Measurements from ENCODE around the gene SDC1. TPM values are rescaled to one million over a fixed set of nuclear protein-coding genes. Genes with fewer than 3 reads are reported as not detected.
"Not testable (repeated sequence)": the region's sequence is repeated elsewhere in the genome, so short reads cannot be mapped to it uniquely, and the experiment has no call there.

The SDC1 gene, protein sequence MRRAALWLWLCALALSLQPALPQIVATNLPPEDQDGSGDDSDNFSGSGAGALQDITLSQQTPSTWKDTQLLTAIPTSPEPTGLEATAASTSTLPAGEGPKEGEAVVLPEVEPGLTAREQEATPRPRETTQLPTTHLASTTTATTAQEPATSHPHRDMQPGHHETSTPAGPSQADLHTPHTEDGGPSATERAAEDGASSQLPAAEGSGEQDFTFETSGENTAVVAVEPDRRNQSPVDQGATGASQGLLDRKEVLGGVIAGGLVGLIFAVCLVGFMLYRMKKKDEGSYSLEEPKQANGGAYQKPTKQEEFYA
- under 1 TPM; 0.13 to 0.19 TPM for total RNA-seq

DNA sequence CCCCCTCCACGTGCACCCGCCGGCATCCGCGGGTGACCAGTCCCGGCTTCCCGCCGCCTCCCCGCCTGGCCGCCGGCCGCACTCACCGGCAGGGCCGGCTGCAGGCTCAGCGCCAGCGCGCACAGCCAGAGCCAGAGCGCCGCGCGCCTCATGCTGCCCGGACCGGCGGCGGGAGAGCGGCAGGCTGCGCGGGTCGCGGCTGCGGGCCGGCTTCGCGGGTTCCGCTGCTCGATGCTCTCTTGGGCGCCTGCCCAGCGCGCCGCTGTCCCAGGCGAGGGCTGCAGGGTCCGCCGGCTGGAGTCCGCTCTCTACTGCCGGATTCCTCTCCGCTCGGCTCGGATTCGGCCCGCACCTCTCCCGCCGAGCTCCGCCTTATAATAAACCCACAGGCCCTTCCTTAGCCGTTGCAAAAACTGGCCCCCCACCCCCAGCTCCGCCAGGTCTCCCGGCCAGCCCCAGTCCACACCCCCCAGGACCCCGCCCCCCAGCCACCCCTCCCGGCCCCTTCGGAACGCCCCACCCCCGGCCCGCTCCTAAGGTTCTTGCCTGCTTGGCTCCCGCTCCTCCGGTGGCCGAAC lies at the start of gene SDC1:
Gene SDC1, minus strand, starts transcription at position 415 of the 578 bp plus-strand sequence. Its CDS starts 263 bp downstream, at position 152.
- CTCF ChIA-PET, result interaction anchor here (1.1 to 1.3 kb wide), 4 partner anchors 9 to 173 kb away, joined by 3 read pairs; partner anchors contain the start of gene LAPTM4A

DNA sequence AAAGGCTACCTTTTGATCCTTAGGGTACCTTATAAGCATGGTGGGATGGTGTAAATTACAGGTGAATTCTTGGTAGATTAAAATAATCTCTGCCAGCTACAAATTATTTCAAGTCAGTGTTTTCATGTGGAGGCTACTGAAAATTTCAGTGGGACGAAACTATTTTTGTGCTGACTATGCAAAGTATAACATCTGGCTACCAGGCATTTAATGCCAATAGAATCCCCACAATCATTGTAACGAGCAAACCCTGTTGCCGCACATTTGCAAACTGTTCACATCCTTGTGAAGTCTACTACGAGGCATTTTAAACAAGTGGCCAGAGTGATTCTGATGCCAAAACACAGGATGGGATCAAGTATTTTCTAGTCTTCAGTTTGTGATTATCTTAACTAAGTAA lies 48.1 kb upstream of the SDC1 start:
- POLR2A ChIA-PET, result no interaction called here
- CTCF ChIA-PET, result no interaction called here

More for the DNA sequence above, at the start of gene SDC1:
- POLR2A ChIA-PET, result no interaction called here

DNA sequence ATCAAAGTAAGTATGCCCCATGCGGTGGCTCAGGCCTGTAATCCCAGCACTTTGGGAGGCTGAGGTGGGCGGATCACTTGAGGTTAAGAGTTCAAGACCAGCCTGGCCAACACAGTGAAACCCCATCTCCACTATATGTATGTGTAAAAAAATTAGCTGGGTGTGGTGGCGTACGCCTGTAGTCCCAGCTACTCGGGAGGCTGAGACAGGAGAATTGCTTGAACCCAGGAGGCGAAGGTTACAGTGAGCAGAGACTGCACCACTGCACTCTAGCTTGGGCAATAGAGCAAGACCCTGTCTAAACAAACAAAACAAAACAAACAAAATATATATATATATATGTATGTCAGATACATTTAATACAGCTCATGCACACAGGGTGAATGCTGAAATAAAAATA lies 43.4 kb upstream of the SDC1 start:
- CTCF ChIA-PET, result interaction anchor here (0.9 kb wide), 1 partner anchor 47 kb away, joined by 3 read pairs; no protein-coding TSS in a partner anchor
- POLR2A ChIA-PET, result interaction anchor here (0.7 kb wide), 1 partner anchor 21 kb away, joined by 3 read pairs; no protein-coding TSS in a partner anchor

DNA sequence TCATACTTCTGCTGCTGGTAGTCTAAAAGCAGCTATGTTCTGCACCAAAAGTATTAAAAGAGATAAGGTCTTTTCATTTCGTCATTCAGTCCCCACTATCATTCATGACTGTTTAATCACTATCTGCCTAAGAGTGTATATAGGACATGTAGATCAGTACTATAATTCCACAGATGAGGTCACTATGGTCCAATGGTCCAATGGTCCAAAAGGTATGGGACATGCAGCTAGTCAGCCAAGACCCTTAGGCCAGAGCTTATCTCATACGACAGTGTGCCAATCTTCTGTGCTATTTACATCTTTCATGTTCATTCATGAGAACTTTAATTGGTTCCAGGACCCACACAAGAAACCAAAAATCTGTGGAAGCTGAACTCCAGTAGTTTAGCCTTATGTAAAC lies 42.6 kb upstream of the SDC1 start:
- CTCF ChIA-PET, result interaction anchor here (0.9 kb wide), 1 partner anchor 46 kb away, joined by 3 read pairs; no protein-coding TSS in a partner anchor
- POLR2A ChIA-PET, result no interaction called here

DNA sequence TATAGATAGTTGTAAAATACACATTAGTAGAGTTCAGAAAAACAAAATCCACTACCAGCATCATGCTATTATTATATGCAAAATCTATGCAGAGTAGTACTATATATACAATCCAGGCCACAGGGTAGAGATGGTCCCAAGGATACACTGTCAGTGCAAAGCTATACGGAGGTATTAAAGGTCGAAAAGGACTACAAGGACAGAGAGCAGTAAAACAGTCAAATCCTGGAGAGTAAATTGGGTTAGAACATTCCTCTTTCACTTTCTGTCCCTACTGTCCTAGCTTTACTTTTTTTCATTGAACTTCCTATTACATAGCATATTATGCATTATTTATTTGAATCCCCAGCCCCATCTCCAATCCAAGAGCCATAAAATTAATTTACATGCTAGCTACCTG lies 39.7 kb upstream of the SDC1 start:
- CTCF ChIA-PET, result interaction anchor here (0.5 to 1.0 kb wide), 2 partner anchors 60 to 129 kb away, joined by 3 to 6 read pairs; no protein-coding TSS in a partner anchor

DNA sequence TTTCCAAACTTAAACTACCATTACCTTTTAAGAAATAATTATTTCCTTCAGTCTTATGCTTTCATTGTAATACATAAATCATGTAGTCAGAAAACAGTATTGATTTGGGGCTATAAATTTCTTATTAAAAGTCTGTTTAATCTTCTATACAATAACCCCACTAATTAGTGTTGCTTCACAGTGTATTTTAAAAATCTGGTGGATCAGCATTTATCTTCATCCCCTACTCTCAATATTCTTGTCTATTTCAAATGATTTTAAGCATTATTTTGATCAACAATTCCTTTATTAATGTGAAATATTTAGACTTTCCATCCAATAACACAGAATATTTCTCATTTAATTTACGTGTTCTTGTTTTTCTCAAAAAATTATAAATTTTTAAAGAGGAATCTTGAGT lies 32.5 kb upstream of the SDC1 start:
- ChIA-PET CTCF (interaction anchor here (0.7 kb wide), 1 partner anchor 1551 kb away, joined by 5 read pairs; no protein-coding TSS in a partner anchor), POLR2A (interaction anchor here (0.7 kb wide), 2 partner anchors 10 to 92 kb away, joined by 6 to 7 read pairs; no protein-coding TSS in a partner anchor)

More for the DNA sequence above, 39.7 kb upstream of the SDC1 start:
- POLR2A ChIA-PET, result no interaction called here

DNA sequence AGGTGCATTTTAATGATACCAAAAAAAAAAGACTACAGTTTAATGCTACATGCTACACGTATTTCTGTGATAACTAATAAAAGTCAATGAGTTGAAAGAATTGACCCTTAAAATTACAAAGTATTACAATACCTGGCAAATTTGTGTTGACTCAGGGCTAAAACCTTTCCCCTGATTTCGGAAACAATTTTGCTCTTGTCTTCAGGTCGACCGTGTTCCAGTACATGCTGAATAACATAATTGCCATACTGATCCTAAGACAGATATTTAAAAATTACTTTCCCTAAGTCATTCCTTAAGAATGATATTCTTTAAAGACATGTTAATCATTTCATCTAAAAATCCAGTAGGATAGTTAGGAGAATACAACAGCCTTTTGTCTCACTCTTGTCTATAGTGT lies 29.8 kb upstream of the SDC1 start:
- POLR2A ChIA-PET, result no interaction called here
- CTCF ChIA-PET, result no interaction called here

DNA sequence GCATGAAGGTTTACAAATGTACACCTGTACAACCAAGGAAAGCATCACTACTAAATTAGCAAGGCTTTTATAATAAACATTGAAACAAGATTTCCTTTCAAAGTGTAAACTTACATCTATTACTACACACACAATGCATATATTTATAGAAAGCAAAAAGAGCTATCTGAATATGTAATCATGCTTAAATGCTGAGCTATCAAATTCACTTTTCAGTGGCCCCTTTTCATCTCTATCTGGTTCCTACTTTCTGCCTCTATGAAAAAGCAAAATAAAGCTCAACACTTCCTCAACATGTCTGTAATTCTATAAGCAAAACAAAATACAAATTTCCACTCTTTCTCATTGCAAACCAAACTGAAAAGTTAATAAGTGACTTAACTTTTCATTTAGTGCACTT lies 25.5 kb upstream of the SDC1 start:
- ChIA-PET POLR2A (no interaction called here), CTCF (interaction anchor here (0.6 kb wide), 1 partner anchor 8 kb away, joined by 3 read pairs; no protein-coding TSS in a partner anchor)

DNA sequence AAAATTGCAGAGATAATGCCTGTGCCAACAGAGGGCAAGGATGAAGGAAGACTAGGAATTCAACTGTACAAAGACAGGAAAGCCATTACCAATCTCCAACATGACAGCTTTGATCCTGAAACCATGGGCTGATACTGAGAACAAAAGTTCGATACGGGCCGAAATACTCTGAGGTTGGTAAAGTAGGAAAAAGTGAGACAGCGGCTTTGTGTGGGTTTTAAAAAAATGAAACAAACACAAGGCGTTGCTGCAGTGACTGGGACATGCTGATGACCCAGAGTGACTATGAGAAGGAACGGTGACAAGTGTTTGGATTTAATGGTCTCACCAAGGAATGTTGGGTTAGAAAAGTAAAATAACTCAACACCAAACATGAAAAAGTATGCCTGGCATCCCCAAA lies 24.2 kb upstream of the SDC1 start:
- CTCF ChIA-PET, result no interaction called here
- POLR2A ChIA-PET, result no interaction called here

DNA sequence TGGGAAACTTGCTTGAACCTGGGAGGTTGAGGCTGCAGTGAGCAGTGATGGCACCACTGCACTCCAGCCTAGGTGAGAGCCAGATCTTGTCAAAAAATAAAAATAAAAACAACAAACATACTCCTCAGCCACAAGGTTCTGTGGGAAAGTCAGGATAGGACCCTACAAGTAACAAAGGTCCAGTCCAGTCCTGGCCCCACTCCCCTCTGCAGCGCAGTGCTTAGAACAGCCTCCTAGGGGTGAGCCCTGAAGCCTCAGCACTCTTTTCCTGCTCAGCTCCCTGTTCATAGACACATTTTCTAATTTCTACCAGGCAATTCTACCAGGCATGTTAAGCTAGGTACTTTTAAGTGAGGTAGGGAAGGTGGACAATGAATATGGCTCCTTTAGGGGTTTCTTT lies 22.2 kb upstream of the SDC1 start:
- ChIA-PET POLR2A (interaction anchor here (0.6 kb wide), 1 partner anchor 10 kb away, joined by 6 read pairs; no protein-coding TSS in a partner anchor), CTCF (no interaction called here)

DNA sequence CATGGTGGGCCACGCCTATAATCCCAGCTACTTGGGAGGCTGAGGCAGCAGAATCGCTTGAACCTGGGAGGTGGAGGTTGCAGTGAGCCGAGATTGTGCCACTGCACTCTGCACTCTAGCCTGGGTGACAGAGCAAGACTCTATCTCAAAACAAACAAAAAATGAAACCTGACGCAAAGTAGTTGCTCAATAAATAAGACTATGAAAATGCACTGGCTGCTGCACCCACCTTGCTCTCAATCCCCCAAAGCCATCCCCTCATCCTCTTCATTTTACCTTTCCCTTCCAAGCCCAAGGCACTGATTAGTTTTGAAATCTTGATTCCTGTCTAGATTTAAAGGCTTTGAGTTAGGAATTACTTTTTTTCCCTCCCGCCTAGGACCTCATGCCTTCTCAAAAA lies 18.7 kb upstream of the SDC1 start:
- CTCF ChIA-PET, POLR2A ChIA-PET: not testable (repeated sequence)

DNA sequence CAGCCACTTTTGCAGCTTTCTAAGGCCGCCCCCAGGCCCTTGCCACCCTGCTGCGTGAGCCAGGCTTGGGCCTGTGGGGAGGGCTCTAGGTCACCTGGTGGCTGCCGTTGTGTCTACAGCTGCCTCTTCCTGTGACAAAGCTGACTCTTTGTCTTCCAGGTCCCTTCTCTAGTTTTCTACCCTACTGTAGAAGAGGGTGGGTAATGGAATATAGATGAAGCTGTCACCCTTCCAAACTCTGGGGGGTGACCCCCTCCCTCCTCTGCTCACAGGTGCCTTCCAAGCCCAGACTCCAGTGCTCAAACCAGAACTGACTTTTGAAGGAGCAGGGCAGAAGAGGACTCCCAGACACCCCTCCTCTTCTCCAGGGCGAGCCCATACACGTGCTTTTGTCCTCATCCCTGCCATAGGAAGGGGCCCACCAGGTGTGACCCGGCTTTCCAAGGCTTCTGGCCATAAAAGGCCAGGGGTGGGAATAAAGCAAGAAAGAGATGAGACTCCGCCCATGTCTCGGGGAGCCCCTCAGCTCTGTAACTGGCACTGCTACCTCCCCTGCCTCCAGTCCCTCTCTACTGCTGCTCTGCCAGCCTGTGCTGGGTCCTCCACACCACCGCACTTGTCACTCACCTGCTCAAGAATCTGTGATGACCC lies 17.9 kb upstream of the SDC1 start:
- POLR2A ChIA-PET, result no interaction called here

DNA sequence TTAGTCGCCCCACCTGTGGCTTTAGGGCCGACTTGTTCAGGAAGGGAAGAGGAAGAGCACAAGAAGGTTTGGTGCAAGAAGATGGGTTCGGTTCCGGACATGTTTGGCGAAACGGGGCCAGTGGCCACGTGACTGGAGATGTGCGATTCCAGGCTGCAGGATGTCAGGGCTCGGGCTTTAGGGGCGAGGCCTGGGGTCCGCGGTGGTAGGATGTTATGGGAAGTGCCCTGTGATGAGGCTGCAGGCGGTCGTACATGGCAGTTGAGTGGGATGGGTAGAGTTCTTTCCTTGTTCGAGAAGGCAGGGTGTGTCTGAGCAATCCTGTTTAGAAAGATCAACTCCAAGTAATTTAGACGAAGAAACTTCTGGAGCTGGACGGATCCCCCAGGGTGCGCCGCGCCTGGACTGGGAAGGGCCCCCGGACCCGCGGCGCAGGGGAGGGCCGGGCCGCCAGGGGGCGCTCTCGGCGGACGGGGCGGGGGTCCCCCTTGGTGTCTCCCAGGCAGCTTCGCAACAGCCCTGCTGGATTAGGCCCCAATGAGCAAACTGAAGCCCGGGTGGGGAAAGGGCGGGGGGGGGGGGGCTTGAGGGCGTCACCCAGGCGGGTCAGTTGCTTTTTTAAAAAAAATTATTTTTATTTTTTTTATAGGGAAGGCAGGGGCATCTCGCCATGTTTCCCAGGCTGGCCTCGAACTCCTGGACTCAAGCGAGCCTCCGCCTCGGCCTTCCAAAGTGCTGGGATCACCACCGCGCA lies 17.2 kb upstream of the SDC1 start:
- CTCF ChIA-PET, result interaction anchor here (0.5 to 1.0 kb wide), 4 partner anchors 9 to 400 kb away, joined by 3 read pairs; no protein-coding TSS in a partner anchor
- POLR2A ChIA-PET, result no interaction called here

More for the DNA sequence above, 17.9 kb upstream of the SDC1 start:
- CTCF ChIA-PET, result interaction anchor here (0.8 to 1.0 kb wide), 3 partner anchors 8 to 400 kb away, joined by 3 read pairs; no protein-coding TSS in a partner anchor

DNA sequence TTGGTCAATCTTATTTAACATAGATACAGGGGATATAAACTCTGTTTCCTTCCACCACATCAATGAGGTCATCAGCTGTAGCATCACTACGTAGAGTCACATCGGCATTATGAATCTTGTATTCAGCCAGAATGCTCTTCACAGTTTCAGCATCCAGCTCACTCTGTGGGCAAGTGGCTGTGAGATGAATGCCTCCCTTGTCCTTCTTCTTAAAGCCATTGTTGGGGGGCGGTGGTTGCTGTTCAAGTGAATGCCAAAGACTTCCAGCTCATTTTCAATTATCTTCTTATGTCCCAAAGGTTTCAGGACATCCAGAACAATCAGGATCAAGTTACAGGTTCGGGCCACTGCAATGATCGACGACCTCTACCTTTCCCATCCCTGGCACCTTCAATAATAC lies 15.4 kb upstream of the SDC1 start:
- POLR2A ChIA-PET, CTCF ChIA-PET: not testable (repeated sequence)

DNA sequence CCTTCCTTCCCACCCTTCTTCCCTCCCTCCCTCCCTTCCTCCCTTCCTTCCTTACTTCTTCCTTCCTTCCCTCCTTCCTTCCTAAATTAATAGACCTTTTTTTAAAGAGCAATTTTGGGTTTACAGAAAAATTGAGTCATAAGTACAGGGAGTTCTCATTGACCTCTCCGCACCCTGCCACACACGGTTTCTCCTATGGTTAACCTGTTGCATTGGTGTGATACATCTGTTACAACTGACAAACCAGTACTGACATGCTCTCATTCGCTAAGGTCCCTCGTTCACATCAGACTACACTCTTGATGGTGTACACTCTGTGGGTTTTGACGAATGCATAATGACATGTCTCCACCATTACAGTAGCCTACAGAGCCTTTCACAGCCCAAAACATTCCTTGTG lies 11.6 kb upstream of the SDC1 start:
- ChIA-PET POLR2A (no interaction called here), CTCF (no interaction called here)

DNA sequence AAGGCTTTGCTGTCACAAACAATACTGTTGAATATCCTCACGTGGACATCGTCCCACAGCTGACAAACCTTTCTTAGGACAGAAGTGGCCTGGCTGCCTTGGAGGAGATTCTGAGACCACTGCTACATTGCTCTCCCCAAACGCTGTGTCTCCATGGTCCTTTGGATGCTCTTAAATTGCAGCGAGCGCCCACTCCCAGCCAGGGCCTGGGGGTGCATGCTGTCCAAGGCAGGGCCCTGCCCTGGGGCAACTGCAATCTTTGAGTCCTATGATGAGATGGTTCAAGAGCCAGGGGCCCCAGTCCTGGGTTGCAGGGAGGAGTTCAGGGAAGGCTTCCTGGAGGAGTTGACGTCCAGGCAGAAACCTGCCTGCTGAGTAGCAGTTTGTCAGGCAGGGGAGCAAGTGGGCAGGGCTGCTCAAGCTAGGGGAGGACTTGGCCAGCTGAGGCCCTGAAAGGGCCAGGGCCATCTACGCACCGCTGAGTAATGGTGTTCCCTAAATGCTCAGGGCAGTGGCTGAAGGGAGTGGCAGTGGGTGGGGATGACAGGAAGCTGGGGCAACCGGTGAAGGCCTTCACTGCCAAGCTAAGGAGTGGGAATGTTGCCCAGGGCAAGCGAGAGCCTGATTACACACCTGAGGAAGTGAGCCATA lies 10.8 kb upstream of the SDC1 start:
- ChIA-PET POLR2A (no interaction called here), CTCF (no interaction called here)

DNA sequence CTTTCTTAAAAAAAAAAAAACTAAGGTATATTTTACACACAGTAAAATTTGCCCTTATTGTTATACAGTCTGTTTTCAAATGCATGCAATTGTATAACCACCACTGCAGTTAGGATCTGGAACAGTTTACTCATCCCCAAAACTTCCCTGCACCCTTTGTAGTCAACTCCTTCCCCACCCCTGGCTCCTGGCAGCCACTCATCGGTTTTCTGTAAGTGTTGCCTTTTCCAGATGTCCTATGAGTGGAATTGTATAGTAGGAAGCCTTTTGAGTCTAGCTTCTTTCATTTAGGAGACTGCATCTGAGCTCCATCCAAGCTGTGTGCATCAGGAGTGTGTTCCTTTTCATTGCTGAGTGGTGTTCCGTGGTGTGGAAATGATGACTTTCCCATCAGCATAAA lies 9.7 kb upstream of the SDC1 start:
- POLR2A ChIA-PET, result not testable (repeated sequence)
- CTCF ChIA-PET, result interaction anchor here (1.3 kb wide), 1 partner anchor 9 kb away, joined by 3 read pairs; the partner anchor contains the start of gene SDC1

DNA sequence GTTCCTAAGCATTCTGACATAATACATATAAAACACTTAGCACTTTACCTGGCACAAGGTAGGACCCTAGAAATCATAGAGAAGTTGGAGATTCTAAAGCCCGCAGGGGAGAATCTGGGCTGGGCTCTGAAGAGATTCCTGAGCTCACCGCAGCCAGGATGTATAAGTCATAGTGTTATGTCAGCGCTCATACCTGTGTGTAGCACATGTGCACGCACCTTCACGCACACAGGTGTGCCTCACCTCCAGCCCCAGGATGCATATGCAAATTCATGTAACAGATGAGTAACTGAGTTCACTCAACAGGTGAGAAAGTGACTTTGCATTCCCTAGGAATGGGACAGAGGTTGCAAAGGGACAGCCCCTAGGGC lies 7.9 kb upstream of the SDC1 start:
- POLR2A ChIA-PET, result no interaction called here
- CTCF ChIA-PET, result no interaction called here

DNA sequence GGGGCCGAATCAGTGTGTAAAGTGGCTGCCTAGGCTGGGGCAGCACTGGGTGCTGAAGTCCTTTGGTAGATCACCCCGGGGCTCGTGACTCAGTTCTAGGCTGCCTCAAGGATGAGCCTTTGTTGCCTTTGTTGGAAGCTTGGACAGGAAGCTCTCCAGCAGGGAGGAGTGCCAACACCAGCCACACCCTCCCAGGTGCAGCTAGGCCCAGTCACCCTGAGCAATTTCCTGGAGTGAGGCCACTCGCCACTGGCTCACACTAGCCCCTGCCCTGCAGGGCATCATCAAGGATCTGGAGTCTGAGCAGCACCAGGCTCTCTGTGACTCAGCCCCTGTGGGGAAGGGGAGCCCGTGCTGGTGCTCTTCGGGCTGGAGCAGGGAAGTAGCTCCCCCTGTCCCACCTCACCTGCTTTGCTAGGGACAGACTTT lies 6.7 kb upstream of the SDC1 start:
- CTCF ChIA-PET, result no interaction called here
- POLR2A ChIA-PET, result interaction anchor here (0.6 kb wide), 1 partner anchor 354 kb away, joined by 3 read pairs; no protein-coding TSS in a partner anchor
